Measurements from ENCODE around the gene FXN.

GRCh38 chr9:69143291-69143690 lies 107.7 kb downstream of the FXN start:
- TF ChIP-seq CTCF (IDR thresholded peaks at IDR 0.05; ENCODE audit: low read length) (no peak), EZH2 (optimal IDR thresholded peaks at IDR 0.05; ENCODE audit: low read depth, low read length) (no peak)

All from MM.1S (cell line).